ENCODE results near the gene RPS19BP1. TPM values are rescaled to one million over a fixed set of nuclear protein-coding genes. Genes with fewer than 3 reads are reported as not detected.

RPS19BP1 gene
- total and polyA plus RNA-seq, 12 donors, result 39.5 to 250 (median 153) TPM

DNA sequence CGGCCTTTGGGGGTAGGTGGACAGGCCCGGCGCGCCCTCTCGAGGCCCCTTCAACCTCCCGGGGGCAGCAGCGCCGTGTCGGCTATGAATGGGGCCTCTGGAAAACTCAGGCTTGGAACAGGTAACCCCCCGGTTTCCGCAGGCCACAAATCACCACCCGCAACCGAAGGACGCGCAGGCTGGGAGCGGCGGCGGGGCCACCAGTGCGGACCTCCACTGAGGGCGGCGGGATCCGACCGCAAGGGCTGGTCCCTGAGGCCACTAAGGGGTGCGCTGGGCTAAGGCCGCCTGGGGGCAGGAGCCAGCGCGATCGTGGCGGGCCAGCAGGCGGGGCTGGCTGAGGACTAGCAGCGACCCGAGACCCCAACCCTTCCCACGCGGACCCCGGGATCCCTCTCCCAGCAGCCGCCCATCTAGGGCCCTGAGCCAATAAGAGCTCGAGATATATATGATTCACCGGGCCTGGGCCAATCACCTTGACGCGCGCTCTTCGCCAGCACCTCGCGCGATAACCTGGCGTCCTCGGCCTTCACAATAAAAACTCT lies 12.8 kb downstream of the RPS19BP1 start:
- TF ChIP-seq POLR2A (IDR thresholded peaks at IDR 0.05), result peak; percentile 62 to 67
- TF ChIP-seq, protein P1, sequence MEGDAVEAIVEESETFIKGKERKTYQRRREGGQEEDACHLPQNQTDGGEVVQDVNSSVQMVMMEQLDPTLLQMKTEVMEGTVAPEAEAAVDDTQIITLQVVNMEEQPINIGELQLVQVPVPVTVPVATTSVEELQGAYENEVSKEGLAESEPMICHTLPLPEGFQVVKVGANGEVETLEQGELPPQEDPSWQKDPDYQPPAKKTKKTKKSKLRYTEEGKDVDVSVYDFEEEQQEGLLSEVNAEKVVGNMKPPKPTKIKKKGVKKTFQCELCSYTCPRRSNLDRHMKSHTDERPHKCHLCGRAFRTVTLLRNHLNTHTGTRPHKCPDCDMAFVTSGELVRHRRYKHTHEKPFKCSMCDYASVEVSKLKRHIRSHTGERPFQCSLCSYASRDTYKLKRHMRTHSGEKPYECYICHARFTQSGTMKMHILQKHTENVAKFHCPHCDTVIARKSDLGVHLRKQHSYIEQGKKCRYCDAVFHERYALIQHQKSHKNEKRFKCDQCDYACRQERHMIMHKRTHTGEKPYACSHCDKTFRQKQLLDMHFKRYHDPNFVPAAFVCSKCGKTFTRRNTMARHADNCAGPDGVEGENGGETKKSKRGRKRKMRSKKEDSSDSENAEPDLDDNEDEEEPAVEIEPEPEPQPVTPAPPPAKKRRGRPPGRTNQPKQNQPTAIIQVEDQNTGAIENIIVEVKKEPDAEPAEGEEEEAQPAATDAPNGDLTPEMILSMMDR (IDR thresholded peaks at IDR 0.05), result peak in 4 of 6 experiments; percentile 17 to 35 (median 28)
- Histone ChIP-seq H3K4me3 (peak overlapping the region; percentile 68 to 100 (median 92)), H3K4me1 (replicated peaks in 1 of 2) (peaks cover 32 to 45% of the 10 kb centered on the region in 2 donors), H3K9me3 (replicated peaks in 1 of 3) (no peaks in the 10 kb centered on the region), H3K27ac (peak overlapping the region; percentile 94 to 99 (median 98)), H3K27me3 (no peaks in the 10 kb centered on the region), H3K36me3 (replicated peaks in 1 of 2) (peaks cover 0 to 45% of the 10 kb centered on the region in 2 donors)
- DNase-seq, result peak; percentile 97 to 99 (median 99)
- WGBS, 4 donors, result 0 to 2% (median 0%) methylated on average over 5 to 47 of the region's 47 CpGs
- intact Hi-C loops (cut with DNase I), result loop anchor here (2.0 to 10.0 kb wide), 3 partner anchors 17 to 345 kb away; partner anchors contain the start of genes SYNGR1 (in 2 of the 2) and MIEF1 (in 1 of the 2)

DNA sequence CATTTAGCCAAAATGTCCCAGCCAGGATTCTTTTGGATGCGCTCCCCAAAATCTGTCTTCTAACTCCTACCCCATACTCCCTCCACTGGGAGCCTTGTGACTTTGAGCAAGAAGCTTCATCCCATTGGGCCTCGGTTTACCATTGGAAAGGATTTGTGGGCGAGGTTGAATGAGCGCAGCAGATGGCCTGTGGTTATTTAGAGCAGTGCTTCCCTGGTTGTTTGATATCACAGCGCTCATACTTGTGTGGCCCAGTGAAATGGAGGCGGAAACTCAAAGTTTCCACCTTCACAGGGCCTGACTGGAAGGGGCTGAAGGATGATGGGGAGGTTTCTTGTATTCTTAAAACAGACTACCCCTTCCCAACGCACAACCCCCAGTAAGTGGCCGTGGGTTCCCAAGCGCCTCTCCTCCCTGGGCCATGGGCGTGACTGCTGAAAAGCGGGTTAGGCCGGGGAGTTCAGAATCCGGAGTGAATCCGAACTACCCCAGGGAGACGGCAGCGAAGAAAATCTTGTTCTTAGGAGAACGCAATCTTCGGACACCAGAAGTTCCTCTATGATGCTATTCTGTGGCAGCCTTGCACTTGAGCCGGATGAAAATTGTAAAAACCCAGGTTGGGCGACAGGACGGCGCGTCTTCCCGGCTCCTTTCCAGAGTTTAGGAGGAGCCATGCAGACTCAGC lies 13.4 kb downstream of the RPS19BP1 start:
- WGBS, 4 donors, result 12 to 23% (median 16%) methylated on average over 13 to 24 of the region's 24 CpGs
- Histone ChIP-seq H3K27me3 (no peaks in the 10 kb centered on the region), H3K9me3 (replicated peaks in 1 of 3) (no peaks in the 10 kb centered on the region), H3K4me1 (replicated peaks in 1 of 2) (peaks cover 26 to 38% of the 10 kb centered on the region in 2 donors), H3K4me3 (peak overlapping the region; percentile 60 to 98 (median 78)), H3K27ac (peak overlapping the region; percentile 77 to 99 (median 96)), H3K36me3 (replicated peaks in 1 of 2) (peaks cover 0 to 45% of the 10 kb centered on the region in 2 donors)
- intact Hi-C loops (cut with DNase I), result loop anchor here in 1 of 2 donors (2.0 to 10.0 kb wide), 2 partner anchors 16 to 174 kb away; partner anchors contain the start of genes MIEF1 and SYNGR1
- peak in 2 of 7 donors; percentile 51 to 70 for DNase-seq
- TF ChIP-seq, protein P1 (IDR thresholded peaks at IDR 0.05), result no peak
- no peak for TF ChIP-seq POLR2A (IDR thresholded peaks at IDR 0.05)

DNA sequence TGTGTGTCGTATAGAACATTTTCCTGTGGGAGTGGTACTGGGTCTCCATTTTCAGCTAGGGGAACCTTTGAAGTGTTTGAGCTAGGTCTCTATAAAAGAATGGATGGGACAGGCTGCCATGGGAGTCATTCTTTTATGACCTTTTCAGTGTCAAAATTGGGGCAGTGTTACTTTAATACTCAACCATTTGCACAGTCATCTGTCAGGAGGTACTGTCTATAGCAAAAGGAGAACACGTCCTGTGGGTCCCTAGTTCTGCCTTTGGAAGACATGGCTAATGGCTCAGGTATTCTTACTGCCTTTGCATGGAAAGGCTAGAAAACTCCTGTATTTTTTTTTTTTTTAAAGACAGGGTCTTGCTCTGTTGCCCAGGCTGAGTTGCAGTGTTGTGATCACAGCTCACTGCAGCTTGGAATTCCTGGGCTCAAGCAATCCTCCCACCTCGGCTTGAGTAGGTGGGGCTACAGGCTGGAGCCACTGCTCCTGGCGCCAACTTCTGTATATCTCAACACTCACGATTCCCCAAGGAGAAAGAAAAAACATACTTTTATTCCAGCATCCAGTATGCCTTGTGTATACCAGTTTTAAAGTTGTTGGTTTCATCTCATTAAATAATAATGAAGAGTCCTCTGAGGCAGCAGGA lies 14.3 kb downstream of the RPS19BP1 start:
- intact Hi-C loops (cut with DNase I), result loop anchor here in 1 of 2 donors (2.0 to 10.0 kb wide), 2 partner anchors 15 to 173 kb away; partner anchors contain the start of genes MIEF1 and SYNGR1
- peaks cover 0 to 47% of the 10 kb centered on the region in 2 donors for H3K36me3 ChIP-seq (replicated peaks in 1 of 2)
- peaks cover 20 to 30% of the 10 kb centered on the region in 2 donors for H3K4me1 ChIP-seq (replicated peaks in 1 of 2)
- no peaks in the 10 kb centered on the region for H3K9me3 ChIP-seq (replicated peaks in 1 of 3)
- no peaks in the 10 kb centered on the region for H3K27me3 ChIP-seq
- TF ChIP-seq POLR2A (IDR thresholded peaks at IDR 0.05), result no peak
- TF ChIP-seq, protein P1 (IDR thresholded peaks at IDR 0.05), result no peak
- peak in 1 of 7 donors; percentile 11 for DNase-seq
- no peak overlapping the region for H3K4me3 ChIP-seq
- peak overlapping the region in 2 of 5 donors; percentile 98 to 99 for H3K27ac ChIP-seq
- 56 to 63% (median 60%) methylated on average over 5 of the region's 5 CpGs for WGBS, 4 donors

DNA sequence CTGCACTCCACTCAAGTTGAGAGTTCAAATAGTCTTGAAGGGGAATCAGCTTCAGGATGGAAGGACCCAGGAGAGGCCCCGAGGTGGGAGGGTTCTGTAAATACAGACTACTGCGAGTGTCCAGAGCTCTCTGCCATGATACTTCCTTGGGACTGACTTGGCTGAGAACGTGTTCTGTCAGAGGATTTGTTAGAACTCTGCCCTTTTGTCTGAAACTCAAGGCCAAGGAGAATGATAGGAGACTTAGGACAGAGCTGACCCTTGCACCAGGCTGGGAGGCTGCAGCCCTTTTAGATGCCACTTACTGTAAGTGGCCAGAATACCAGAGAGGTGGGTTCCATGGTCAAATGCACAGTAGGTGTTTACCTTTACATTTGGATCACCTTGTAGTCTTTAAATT lies 15.1 kb downstream of the RPS19BP1 start:
- Histone ChIP-seq H3K9me3 (replicated peaks in 1 of 3) (no peaks in the 10 kb centered on the region), H3K4me1 (replicated peaks in 1 of 2) (peaks cover 12 to 22% of the 10 kb centered on the region in 2 donors), H3K4me3 (no peak overlapping the region), H3K27me3 (no peaks in the 10 kb centered on the region), H3K27ac (no peak overlapping the region), H3K36me3 (replicated peaks in 1 of 2) (peaks cover 0 to 47% of the 10 kb centered on the region in 2 donors)
- intact Hi-C loops (cut with DNase I), result loop anchor here in 1 of 2 donors (10.0 kb wide), 1 partner anchor 173 kb away; the partner anchor contains the start of gene SYNGR1
- 65 to 82% (median 79%) methylated on average over 3 of the region's 3 CpGs for WGBS, 4 donors
- DNase-seq, result no peak
- TF ChIP-seq, protein P1 (IDR thresholded peaks at IDR 0.05), result no peak
- TF ChIP-seq POLR2A (IDR thresholded peaks at IDR 0.05), result no peak
